A673 (cell line): ENCODE results near the gene PTTG1IP.

Experiments used
- CTCF ChIP-seq: fragments of 300-800, 200-600 bp; sonication (generic); conservative IDR thresholded peaks from 2 replicates; pipeline ENCODE4 v1.5.1; 2017; ENCODE audit warnings: low read depth, mild to moderate bottlenecking, antibody characterized with exemption, low read length, moderate library complexity, mixed read lengths
- EZH2 ChIP-seq: fragments of 200-600 bp; sonication (generic); IDR thresholded peaks from 2 replicates; pipeline ENCODE4 v1.6.1; 2017; ENCODE audit warnings: borderline replicate concordance, low read depth, mild to moderate bottlenecking, mixed read lengths, antibody characterized with exemption, low read length; ENCODE audit not compliant: poor library complexity, severe bottlenecking

DNA sequence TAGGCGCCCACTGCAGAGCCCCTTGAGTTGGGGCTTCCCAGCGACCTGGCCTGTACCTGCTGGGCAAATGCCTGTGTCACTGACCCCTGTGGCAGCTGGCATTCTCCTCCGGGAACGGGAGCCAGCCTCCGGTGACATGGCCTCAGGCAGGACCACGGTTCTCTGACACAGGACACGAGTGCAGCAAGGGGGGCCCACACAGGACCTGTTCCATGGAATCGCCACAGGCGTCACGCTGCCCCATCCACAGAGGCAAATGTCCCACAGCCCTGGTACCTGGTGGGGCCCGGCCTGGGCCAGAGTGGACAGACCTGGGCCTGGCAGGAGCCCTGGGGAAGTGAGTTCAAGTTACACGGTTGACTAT is 44.6 kb upstream of the PTTG1IP start:
- TF ChIP-seq CTCF = no peak
- no peak for TF ChIP-seq EZH2
